HG03469 (cell line): ENCODE measurements around the gene UNKL.

Source experiments
- ATAC-seq: cut with Tn5 transposase; IDR thresholded peaks from one replicate; pipeline ENCODE4 v1.9.1; 2021; ENCODE audit warnings: mild to moderate bottlenecking, moderate library complexity, moderate number of reproducible peaks; ENCODE audit not compliant: unreplicated experiment

The UNKL gene

DNA sequence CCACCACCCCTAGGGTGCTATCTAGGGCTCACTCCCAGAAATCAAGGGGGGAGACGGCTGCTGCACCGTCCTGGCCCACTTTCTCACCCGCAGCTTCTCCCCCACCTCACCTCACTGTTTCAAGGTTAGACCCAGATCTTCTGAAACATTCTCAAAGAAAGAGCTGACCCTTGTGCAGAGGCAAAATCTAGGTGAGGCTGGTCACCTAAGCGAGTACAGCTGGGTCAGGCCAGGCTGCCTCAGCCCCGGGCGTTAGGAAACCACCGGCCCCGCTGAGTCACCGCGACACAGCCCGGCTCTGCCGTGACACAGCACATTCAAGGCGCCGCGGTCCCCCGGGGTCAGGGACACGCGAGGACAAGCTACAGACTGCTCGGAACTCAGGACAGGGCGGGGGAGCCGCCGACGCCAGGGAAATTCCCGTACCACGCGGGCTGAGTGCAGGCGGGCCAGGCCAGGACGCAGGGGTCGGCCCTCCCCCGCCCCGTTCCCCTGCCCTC lies 35.6 kb downstream of the UNKL start:
- no peak for ATAC-seq

DNA sequence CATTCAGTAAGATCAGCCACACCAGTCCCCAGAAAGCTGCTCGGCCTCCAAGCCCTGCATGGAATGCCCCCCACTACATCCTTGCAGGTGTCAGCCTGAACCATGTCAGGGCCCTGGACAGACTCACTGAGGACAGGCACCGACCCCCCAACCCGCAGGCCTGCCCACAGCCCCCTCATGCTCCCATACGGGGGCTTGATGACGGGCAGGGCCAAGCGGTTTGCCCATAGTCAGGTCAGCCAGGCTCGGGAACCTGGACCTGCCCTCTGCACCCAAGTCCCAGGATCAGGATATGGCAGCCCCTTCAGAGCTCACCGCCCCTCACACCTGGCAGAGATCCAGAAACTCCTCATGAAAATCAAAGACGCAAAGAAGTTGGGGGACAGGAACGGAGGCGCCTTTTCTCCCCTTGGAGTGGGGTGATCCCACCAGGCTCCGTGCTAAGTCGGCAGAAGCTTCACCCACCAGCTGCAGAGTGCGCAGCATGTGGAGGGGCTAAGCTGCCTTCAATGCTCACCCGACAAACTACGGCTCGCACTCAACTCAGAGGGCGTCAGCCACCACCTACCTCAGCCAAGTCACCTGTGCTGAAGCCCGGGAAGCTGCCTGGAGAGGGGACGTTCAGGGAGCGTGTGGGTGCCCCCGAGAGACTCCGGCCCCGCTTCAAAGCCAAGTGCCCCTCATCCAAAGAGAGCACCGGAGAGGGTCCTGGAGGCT lies 36.3 kb downstream of the UNKL start:
- ATAC-seq, result no peak

DNA sequence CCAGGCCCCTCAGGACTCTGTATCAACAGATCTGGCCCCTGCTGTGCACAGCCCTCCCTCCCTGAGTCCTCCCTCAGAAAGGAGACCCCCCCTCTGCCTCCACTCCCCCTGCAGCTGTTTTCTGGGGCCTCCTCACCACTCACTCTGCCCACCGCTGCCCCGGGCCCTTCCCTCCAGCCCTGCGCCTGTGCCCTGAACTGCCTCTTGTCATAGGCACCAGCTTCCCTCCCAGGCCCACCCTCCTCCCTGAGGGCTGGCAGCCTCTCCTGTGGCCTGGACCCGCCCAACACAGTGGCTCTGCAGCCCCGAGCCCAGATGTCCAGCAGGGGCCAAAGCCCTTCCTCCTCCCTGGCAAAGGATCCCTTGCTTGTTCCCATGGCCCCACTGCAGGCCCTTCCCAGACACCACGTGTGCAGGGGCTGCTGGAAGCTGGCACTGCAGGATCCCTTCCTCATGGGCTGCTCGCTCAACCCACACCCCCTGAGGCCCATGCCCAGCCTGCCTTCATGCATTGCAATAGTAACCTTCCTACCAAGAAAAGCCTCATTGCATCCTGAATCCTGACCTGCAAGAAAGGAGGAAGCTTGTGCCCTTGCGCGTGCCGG lies 37.0 kb downstream of the UNKL start:
- ATAC-seq, result no peak

DNA sequence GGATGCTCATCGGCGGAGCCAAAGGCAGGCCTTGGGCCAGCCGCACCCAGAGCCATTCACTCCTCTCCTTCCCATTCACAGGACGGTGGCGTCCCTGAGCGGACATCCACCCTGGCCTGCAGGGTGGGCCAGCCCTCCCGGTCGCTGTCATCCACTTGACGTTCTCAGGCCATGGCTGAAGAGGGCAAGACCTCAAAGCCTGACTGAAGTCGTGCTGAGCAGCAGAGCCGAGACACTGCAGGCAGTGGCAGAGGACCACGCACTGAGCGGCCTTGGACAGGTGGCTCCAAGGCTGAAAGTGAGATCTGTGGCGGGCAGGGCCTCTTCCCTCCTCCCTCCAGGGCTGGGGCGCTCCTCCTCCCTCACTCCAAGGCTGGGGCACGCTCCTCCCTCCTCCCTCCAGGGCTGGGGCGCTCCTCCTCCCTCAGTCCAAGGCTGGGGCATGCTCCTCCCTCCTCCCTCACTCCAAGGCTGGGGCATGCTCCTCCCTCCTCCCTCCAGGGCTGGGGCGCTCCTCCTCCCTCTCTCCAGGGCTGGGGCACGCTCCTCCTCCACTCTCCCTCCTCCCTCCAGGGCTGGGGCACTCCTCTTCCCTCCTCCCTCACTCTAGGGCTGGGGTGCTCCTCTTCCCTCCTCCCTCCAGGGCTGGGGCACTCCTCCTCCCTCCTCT lies 38.6 kb downstream of the UNKL start:
- no peak for ATAC-seq

DNA sequence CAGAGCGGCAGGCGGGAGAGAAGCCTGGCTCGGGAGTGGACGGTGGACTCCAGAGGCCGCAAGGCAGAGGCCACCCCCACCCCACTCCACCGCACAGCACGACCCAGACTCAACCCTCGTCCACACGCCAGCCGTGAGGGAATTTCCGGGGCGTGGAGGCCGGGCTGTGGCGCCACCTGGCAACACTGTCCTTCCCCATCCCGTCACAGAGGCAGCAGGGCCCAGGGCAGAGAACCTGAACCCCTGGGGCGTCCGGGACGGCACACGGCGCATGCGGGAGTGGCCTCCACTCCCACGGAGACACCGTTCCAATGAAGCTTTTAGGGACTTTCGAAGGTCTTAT lies 39.2 kb downstream of the UNKL start:
- ATAC-seq, result no peak

DNA sequence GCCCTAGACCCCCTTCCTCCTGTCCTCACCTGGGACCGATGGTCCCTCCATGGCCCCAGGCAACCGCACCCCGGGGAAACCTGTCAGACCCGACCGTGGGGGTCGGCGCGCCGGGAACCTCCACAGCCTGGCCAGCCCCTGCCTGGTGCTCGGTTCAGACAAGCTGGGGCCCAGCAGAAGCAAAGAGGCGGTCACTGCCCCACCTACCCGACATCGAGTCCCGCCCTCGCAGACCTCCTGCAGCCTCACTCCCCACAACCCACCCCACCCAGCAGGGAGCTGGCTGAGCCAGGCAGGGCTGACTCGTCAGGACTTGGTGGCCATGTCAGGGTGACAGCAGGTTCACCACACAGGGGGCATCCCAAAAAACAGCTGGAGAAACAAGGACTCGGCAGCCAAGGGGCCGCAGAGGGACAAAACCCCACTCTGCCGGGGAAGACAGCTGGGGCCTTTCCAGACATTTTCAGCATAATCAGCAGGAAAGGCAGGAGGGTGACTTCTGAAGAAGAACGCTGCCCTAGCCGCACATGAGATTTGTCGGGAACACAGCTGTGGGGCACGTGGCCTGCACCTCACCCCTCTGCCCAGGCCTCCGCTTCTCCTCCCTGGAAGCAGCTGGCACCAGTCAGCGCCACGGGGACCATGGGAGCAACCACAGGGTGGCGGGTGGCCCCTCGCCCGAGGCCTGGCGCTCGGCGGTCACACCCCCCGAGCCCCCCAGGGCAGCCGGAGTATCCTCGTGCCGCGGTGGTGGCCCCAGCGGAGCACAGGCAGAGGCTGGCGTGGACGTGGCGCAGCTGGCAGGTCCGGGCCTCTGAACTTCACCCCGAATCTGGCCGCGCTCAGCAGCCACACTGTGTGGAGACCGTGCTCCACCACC lies 39.8 kb downstream of the UNKL start:
- no peak for ATAC-seq

DNA sequence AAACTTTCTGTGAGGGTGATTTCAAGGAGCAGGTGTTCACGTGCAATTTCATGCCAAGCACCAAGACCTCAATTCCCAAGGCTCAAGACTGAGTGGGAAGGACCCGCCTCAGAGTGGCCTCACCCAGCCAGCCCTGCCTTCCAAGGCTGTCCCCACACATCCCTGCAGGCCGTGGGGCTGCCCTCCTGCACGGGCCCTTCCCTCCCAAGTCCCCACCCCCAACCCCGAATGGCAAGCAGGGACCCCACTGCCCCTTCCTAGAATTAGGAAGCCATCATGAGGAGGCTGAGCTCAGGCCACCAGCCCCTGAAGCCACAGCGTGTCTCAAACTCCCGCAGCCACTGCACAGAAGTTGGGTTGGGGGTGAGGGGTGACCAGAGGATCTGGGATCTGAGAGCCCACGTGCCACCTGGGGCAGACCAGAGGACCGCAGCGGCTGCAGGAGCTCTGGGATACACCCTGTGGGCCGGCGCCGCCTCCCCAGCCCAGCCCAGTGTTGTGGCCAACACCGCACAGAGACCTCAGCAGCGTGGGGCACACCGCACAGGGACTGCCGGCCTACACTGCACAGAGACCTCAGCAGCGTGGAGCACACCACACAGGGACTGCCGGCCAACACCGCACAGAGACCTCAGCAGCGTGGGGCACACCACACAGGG lies 42.1 kb downstream of the UNKL start:
- ATAC-seq, result no peak

DNA sequence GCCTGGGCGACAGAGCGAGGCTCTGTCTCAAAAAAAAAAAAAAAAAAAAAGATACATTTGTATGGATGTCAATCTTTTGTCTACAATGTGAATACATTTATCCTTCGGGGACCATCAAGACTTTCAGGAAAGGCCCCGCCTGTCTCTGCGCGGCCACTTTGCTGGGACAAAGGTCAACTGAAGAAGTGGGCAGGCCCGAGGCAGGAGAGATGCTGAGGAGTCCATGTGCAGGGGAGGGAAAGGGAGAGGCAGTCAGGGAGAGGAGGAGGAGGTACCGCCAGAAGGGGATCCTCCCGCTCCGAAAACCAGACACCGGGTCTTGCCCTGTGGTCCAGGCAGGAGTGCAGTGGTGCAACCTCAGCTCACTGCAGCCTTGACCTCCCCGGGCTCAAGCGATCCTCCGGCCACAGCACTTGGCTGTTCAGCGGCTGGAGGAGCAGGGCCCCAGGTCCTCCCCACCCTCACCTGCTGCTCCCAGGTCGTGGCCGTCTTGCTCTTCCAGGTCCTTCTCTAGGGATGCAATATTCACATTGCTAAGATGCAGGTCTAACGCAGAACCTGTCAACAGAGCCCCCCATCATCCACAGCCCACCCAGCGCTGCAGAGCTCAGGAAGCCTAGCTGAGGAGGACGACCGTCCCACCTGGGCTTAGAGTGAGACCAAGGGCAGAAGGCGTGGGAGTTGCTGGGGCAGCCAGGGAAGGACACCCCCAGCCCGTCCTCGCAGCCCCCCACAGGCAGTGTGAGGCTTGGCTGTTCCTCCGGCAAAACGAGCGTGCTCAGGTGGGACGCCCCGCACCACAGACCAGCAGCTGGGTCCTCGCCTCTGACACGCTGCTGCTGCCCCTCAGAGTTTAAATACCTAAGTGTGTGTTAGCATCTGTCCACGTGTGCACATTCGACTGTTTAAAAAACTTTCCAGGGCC lies 43.2 kb downstream of the UNKL start:
- no peak for ATAC-seq

DNA sequence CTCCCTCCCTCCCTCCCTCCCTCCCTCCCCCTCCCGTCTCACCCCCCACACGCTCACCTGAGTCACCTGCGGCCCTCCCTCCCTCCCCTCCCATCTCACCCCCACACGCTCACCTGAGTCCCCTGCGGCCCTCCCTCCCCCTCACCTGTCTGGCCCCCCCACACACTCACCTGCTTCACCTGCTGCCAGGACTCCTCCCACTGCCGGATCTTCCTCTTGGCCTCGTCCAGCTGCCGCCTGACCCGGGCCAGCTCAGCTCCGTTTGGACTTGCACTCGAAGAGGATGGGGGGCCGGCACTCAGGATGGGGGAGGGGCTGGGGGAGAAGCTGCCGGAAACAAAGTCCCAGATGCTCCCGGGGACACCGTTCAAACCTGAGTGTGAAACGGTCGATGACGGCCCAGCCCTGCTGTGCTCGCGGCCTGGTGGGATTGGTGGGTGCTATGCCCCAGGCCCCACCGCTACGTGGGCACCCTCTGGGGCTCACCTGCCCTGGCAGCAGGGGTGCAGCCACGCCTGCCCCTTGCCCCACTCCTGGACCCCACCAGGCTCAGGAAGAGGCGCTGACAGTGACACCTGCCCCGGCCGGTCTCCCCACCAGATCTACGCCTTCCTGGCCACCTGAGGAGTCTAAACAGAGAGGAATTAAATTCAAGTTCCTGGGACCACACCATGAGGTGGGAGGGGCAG lies 46.9 kb downstream of the UNKL start:
- ATAC-seq, result no peak

DNA sequence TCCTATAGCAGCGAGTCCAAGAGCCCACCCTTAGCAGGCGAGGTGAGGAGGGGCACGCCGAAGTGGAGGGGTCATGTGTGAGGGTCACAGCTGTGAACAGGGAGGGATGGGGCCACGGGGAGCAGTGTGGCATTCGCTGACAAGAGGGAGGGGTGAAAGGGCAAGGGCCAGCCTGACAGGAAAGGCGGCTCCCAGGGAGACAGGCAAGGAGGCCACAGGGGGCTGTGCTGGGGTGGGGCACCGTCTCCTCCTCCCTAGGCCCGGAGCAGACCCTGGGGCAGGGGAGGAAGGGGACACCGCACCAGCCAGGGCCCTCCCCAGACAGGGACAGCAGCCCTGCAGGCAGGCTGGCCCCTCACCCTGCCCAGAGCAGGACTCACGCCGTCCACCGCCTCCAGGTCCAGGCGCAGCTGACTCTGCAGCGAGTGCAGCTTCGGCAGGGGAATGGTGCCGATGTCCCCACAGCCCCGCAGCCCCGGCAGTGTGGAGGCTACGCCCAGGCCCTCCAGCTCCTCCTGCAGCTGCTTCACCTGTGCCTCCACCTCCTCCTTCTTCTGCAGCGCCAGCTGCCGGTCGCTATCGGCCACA lies 47.7 kb downstream of the UNKL start:
- ATAC-seq, result no peak

DNA sequence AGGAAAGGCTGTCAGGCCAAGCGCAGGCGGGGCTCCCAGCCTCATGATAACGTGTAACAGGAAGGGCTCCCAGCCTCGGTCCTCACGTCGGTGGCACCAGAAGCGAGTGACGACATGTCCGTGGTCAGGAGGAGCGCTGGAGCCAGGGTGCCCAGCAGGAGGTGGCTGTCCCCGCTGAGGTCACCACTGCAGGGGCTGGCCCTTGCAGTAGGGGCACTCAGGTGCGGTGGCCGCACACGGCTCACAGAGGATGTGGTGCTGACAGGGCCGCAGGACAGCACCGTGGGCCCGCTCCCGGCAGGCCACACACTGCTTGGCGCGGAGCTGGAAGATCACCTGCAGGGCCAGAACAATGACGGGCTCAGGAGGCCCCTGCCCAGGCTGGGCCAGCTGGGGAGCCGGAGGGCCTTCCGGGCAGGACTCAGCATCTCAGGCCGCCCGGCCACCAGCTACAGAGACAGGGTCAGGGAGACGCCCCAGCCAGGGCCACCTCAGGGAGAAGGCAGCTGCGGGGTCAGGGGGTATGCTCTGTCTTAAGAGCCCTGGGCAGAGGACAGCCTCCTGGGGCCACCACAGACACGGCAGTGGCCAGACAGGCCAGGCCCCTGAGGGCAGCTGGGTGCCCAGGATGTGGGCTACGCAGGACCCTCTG lies 48.3 kb downstream of the UNKL start:
- ATAC-seq, result no peak

DNA sequence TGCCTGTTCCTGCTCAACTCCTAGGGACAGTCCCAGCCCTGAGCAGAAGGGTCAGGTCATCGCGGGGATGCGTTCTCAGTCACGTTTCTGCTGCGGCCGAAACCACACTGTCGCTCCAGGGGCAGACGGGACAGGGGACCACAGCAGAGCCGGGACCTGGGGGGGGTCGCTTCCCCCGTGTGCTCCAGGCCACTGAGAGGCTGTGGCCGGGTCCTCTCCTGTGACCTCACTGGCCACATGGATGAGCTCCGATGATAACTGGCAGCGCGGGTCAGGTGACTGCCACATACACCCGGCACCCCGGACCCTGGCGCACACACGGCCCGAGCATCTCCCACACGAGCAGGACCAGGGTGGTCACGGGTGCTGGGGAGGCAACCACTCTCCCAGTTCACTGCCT lies 50.0 kb downstream of the UNKL start:
- ATAC-seq, result no peak

DNA sequence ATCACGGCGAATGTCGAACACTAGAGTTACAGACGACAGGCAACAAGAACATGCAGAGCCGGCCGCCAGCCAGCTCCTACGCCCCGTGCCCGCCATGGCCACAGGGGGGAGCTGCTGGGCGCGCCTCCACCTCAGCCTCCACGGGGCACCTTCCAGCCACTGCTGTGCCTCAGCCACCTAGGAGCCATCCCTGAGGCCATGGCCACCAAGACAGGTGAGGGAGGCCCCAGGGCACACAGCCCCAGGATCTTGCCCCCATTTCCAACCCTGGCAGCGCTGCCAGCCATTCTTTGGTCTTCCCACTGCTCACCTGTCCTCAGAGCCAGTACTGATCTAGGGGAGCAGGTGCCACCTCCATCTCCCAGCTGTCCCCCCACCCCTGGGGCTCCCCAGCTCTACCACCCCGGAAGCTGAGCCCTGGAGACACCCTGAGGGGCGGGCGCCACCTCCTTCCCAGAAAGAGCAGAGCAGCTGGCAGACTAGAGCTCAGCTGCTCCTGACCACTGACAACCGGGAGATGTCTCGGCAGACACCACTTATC lies 50.9 kb downstream of the UNKL start:
- ATAC-seq, result no peak

DNA sequence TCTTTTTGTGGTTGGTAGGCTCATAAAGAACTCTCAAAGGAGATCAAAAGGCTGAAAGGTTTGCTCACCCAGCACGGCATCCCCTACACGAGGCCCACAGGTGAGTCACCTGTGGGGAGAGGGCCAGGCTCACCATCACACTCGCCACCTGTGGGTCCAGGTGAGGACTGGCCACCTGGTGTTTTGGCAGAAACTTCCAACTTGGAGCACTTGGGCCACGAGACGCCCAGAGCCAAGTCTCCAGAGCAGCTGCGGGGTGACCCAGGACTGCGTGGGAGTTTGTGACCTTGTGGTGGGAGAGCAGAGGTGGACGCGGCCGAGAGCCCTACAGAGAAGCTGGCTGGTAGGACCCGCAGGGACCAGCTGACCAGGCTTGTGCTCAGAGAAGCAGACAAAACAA lies 51.7 kb downstream of the UNKL start:
- ATAC-seq, result no peak

DNA sequence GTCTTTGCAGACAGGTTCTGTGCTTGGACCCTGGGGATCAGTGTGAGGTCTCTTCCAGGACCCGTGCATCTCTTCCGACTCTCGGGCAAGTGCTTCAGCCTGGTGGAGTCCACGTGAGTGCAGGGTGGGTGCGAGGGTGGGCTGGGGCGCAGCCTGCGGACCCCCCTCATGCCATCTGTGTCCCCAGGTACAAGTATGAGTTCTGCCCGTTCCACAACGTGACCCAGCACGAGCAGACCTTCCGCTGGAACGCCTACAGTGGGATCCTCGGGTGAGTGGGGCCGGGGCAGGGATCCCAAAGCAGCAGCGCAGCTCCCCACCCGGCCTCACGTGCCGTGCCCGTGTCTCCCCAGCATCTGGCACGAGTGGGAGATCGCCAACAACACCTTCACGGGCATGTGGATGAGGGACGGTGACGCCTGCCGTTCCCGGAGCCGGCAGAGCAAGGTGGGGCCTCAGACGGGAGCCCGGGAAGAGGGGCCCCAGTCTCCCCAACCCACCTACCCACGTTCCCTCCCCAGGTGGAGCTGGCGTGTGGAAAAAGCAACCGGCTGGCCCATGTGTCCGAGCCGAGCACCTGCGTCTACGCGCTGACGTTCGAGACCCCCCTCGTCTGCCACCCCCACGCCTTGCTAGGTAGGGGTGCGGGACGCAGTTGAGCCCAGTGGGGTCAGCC lies 52.7 kb downstream of the UNKL start:
- no peak for ATAC-seq

DNA sequence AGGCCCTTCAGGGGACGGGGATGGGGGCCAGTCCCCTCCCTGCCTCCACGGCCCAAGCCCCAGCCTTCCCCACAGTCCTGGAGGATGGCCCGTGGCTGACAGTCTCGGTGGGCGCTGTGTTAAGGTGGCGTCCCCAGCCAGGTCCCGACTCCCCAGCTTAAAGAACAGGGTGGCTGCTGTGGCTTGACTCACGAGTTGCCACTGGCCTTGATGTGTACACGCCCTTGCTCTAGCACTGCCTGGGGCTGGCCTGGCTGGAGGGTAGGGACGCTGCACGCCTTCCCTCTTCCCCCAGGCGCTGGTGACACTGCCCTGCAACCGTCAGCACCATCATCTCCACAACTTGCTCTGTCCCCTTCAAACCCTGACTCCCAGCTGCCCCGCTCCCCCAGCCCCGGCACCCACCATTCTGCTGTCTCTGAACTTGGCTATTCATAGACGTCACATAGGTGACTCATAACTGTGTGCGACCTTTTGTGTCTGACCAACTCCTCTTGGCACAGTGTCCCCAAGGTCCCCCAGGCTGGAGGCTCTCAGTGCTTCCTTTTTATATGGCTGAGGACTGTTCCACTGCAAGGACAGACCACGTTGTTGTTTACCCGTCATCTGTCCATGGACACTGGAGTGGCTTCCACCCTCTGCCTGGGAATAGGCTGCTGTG lies 56.5 kb downstream of the UNKL start:
- ATAC-seq, result no peak
